GM19035 (cell line): ENCODE measurements around the gene MAML3.

Experiments used
- ATAC-seq: cut with Tn5 transposase; IDR thresholded peaks from one replicate; pipeline ENCODE4 v1.9.1; 2021; ENCODE audit not compliant: unreplicated experiment

Gene MAML3

GRCh38 chr4:140102421-140102820, 51.6 kb downstream of the MAML3 start:
- ATAC-seq = no peak

GRCh38 chr4:140100771-140101170, 53.2 kb downstream of the MAML3 start:
- ATAC-seq = no peak

- no peak for ATAC-seq
Observed at GRCh38 chr4:140099983-140100382, 54.0 kb downstream of the MAML3 start.

GRCh38 chr4:140098455-140099160, 55.4 kb downstream of the MAML3 start:
- ATAC-seq = no peak

GRCh38 chr4:140097572-140097971, 56.4 kb downstream of the MAML3 start:
- ATAC-seq = no peak

- no peak for ATAC-seq
Observed at GRCh38 chr4:140096921-140097320, 57.1 kb downstream of the MAML3 start.

GRCh38 chr4:140096483-140096861, 57.5 kb downstream of the MAML3 start:
- no peak for ATAC-seq

GRCh38 chr4:140095694-140096482, 58.1 kb downstream of the MAML3 start:
- ATAC-seq = no peak

- ATAC-seq = no peak
Observed at GRCh38 chr4:140094438-140095420, 59.3 kb downstream of the MAML3 start.

GRCh38 chr4:140092094-140092851, 61.7 kb downstream of the MAML3 start:
- no peak for ATAC-seq

GRCh38 chr4:140091305-140091704, 62.7 kb downstream of the MAML3 start:
- ATAC-seq = no peak

- ATAC-seq = no peak
Observed at GRCh38 chr4:140090215-140090731, 63.7 kb downstream of the MAML3 start.

- no peak for ATAC-seq
Observed at GRCh38 chr4:140089216-140089615, 64.8 kb downstream of the MAML3 start.

- no peak for ATAC-seq
Observed at GRCh38 chr4:140088323-140088967, 65.5 kb downstream of the MAML3 start.

- ATAC-seq = no peak
Observed at GRCh38 chr4:140085881-140086280, 68.1 kb downstream of the MAML3 start.

- ATAC-seq = no peak
Observed at GRCh38 chr4:140085062-140085622, 68.8 kb downstream of the MAML3 start.

- no peak for ATAC-seq
Observed at GRCh38 chr4:140084385-140084784, 69.6 kb downstream of the MAML3 start.

- ATAC-seq = no peak
Observed at GRCh38 chr4:140082391-140082755, 71.6 kb downstream of the MAML3 start.

GRCh38 chr4:140081641-140082390, 72.2 kb downstream of the MAML3 start:
- ATAC-seq = no peak
